NCI-H748 (cell line): ENCODE results near the gene NDUFAF7.
A peak's percentile ranks its signal among the peaks of the same experiment; 100 is the strongest.
"Not testable (repeated sequence)": the region's sequence is repeated elsewhere in the genome, so short reads cannot be mapped to it uniquely, and the experiment has no call there.

Source experiments
- DNase-seq: peaks from one replicate; lab custom pipeline; 2025; ENCODE audit not compliant: unreplicated experiment; lab: John Stamatoyannopoulos, UW

NDUFAF7 gene

DNA sequence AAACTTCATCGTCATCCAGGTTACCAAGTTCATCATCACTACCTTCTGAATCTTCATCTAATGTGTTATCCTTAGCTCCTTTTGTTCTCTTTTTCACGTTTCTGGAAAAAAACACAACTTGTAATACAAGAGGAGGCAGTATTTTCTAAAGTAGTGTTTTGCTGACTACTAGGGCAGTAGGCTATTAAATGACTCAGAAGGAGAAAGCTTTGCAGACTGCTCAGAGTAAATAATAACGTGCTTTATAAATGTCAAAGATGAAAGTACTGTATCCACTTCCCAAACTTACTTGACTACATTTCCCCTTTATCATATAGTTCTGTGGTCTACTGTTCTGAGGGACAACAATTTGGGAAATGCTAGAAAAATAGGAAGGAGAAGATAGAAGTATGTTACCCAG lies 19.5 kb upstream of the NDUFAF7 start:
- DNase-seq: no peak

DNA sequence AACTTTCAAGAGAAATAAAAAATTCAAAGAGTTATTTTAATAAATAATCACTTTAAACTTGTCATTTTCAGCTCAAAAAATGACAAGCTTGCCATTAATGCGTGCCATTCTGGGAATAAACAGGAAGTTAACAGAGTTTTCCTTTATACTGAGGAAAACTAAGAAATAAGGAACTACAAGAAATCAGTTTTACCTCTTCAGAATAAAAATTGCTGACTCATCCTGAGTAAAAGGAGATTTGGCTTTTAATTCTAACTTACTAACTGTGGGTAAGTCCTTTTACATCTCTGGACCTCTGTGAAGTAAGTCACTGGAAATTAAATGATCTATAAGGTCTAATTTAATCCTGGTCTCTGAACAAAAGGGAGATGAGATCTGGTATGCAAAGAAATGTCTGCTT lies 16.2 kb upstream of the NDUFAF7 start:
- no peak for DNase-seq

- no peak for DNase-seq
These were observed 12.4 kb upstream of the NDUFAF7 start for GRCh38 chr2:37219046-37219445.

DNA sequence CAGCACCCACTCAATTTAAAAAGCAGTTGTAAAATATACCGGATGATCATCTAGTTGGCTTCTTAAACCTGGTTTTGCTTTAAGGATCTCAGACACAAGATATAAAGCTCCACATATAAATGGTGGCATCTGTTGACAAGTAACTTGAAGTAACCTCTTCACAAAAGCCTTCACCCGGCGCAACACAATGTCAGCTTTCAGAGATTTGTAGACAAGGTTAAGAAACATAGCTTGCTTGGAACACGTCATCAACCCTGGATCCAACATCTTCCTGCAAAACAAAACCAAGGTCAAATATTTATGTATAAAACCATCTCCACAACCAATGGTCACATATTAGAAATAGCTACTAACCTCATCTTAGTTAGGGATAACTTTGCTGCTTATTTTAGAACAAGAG lies 8.3 kb upstream of the NDUFAF7 start:
- DNase-seq: no peak

DNA sequence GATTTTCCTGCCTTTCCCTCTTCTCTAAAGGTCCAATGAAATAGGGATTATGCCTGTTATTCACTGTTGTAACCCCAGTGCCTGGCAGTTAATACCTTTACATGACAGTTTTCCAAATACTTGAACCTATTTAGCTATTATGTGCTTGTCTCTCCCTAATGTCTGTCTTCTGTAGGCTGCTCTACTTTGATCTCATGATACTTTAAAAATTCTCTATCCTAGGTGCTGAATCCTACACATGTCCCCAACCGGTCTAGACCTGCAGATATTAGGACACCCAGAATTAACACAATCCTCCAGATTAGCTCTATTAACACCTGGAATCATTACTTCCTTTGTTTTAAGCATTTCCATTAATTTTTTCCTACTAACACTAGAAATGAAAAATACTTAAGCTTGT lies 7.4 kb upstream of the NDUFAF7 start:
- no peak for DNase-seq

DNA sequence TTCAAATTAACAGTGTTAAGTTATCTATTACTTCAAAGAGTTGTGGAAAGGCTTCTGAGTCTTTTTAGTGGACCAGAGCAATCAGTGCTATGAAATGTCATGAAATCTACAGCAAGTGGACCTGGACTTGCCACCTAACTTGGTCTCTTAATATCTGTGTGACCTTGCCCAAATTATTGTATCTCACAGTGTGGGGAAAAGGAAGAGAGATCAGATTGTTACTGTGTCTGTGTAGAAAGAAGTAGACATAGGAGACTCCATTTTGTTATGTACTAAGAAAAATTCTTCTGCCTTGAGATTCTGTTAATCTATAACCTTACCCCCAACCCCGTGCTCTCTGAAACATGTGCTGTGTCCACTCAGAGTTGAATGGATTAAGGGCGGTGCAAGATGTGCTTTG lies 6.3 kb upstream of the NDUFAF7 start:
- DNase-seq: not testable (repeated sequence)

- DNase-seq: no peak
These were observed 4.6 kb upstream of the NDUFAF7 start for GRCh38 chr2:37226863-37227262.

GRCh38 chr2:37228788-37229187 lies 2.7 kb upstream of the NDUFAF7 start:
- no peak for DNase-seq

GRCh38 chr2:37230581-37230980 lies 877 bp upstream of the NDUFAF7 start:
- DNase-seq: peak; percentile 9

DNA sequence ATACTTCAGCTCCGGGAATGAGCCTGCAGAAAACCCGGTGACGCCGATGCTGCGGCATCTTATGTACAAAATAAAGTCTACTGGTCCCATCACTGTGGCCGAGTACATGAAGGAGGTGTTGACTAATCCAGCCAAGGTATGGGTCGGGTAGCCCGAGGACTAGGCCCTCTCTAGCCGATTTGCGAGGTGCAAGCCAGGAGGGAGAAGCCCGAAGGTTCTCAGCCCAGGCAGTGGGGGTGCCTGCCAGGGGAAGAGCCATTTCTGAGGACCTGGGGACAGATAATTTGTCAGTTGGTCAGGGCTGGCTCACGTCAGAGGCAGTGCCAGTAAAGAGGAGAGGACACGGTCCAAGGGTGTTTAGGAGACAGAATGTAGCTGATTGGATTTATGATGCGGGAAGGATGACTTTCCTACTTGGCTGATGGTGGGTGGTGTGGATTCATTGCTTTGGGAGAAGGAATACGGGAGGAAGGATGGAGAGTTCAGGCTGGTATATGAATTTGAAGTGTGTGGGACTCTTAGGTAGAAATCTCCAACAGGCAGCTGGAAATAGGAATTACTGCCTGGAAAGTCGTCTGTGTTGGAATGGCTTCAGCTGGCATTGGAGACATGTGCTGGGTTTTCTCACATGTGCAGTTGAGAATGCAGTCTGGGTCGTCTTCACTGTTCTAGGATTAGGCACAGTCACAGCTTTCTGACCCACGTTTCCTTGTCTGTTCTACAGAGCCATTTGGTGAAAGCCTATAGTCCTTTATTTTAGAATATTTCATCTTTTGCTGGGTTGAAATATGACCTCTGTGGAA lies 874 bp downstream of the NDUFAF7 start:
- DNase-seq: peak; percentile 48

- no peak for DNase-seq
These were observed 12.0 kb downstream of the NDUFAF7 start for GRCh38 chr2:37243435-37243834.

DNA sequence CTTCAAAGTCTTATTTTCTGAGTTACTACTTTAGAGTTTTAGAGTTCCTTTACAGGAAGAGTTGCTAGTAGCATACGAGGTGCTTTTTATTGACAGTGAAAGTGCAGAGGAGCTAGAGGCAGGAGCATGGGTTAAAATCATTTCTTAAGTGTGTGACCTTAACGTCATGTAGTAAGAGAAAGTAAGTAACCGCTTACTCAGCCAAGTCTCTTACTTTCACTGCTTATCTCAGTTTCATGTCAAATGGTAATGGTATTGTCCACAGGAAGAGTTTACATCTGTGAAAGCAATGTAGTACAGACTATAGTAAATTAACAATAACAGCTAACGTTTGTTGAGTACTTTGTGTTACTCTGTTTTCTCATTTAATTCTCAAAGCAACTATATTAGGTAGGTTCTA lies 12.6 kb downstream of the NDUFAF7 start:
- DNase-seq: no peak

DNA sequence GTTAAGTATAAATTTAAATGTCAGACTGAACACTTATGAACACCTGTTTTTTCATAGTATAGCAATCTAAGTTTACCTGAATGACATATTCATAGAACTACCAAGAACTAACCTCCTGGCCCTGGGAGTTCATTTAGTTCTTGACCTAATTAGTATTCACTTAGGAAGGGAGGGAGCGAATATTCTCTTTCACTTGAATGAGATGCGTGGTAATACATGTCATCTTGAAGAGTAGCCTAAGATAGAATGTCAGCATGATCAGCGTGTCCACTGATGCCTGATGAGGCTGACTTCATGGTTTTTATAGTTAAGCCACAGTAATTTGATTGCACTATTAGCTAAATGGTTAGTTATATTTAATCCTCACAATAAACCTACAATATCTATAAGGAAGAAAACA lies 13.3 kb downstream of the NDUFAF7 start:
- no peak for DNase-seq

GRCh38 chr2:37246205-37246604 lies 14.7 kb downstream of the NDUFAF7 start:
- DNase-seq: no peak

- DNase-seq: no peak
These were observed 19.6 kb downstream of the NDUFAF7 start for GRCh38 chr2:37250869-37251740.

DNA sequence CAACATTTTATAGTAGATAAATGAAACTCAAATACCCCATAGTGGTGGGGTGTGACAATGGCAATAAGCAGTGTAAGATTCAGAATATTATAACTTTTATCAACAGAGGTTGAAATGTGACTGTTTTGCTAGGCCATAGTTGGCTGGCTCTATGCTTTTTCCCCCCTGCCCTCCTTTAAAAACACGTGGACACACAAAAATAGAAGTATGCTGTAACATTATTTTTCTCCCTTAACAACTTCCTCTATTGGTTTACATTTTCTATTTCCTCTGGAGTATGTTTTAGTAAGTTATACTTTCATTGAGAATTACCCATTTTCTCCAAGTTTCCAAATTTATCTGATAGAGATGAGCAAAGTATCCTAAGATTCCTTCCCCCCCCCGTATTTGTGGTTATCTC lies 31.1 kb downstream of the NDUFAF7 start:
- DNase-seq: no peak

DNA sequence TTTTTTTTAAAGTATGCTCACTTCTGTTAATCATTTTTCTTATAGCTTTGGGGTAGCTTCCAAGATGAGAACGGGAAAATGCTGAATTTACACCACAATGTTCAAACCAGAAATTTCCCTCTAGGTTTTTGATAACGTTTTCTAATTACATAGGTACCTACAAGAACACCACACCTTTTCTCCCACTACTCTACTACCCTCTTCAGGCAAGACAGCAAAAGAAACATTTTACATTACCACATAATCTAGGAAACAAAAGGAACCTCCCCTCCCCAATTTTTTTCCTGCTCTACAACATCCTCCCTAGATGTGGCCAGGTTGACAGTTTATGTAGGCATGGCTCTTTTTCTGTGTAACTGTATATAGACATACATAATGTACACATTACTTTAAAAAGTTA lies 32.4 kb downstream of the NDUFAF7 start:
- no peak for DNase-seq

DNA sequence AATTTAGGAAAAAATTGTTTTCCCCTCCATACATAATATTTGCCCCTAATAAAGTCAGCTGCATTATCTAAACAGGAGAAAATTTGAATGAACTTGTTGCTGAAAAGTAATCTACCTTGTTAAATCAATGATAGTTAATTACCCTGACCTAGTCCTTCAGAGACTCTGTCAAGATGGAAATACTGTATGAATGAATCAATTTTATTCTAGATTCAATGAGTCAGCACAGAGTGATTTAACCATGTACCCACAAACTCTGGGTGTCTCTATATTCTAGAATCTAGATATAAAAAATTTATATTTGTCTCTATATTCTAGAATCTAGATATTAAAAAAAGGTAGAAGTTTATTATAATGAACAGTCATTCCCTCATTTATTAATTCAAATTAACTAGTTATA lies 36.2 kb downstream of the NDUFAF7 start:
- no peak for DNase-seq

- DNase-seq: no peak
These were observed 36.7 kb downstream of the NDUFAF7 start for GRCh38 chr2:37268111-37268510.

DNA sequence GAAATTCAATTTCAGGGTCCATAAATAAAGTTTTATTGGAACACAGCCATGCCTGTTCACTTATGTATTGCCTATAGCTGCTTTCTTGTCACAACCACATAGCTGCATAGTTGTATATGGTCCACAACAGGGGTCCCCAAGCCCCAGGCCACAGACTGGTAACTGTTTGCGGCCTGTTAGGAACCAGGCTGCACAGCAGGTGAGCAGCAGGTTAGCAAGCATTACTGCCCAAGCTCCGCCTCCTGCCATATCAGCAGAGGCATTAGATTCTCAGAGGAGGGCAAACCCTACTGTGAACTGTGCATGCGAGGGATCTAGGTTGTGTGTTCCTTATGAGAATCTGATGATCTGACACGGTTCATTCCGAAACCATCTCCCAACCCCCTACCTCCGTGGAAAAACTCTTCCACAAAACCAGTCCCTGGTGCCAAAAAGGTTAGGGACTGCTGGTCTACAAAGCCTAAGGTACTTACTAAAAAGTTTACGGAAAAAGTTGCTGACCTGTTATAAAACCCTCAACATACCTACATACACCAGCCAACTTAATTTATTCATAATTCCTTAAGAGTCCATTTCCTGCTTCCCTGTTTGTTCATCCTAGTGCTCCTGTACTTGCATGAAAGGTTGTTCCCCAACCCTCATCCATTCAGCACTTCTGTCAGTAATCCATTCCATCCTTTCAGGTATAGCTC lies 40.1 kb downstream of the NDUFAF7 start:
- no peak for DNase-seq

GRCh38 chr2:37274359-37274965 lies 43.0 kb downstream of the NDUFAF7 start:
- DNase-seq: no peak
